Ecto neural progenitor cell (in vitro differentiated cells): ENCODE results near the gene FAM83C.

Experiments used
- DNase-seq: peaks from one replicate; pipeline ENCODE4 v3.0.0-alpha.2; 2018; ENCODE audit warnings: low spot score

The FAM83C gene

GRCh38 chr20:35298264-35298663, 6.0 kb upstream of the FAM83C start:
- DNase-seq = no peak

GRCh38 chr20:35297740-35298139, 5.5 kb upstream of the FAM83C start:
- no peak for DNase-seq

GRCh38 chr20:35297155-35297554, 4.9 kb upstream of the FAM83C start:
- DNase-seq = no peak

GRCh38 chr20:35296101-35296554, 3.9 kb upstream of the FAM83C start:
- no peak for DNase-seq

- no peak for DNase-seq
Observed at GRCh38 chr20:35295674-35296073, 3.4 kb upstream of the FAM83C start.

GRCh38 chr20:35295058-35295457, 2.8 kb upstream of the FAM83C start:
- no peak for DNase-seq

GRCh38 chr20:35294293-35294685, 2.1 kb upstream of the FAM83C start:
- no peak for DNase-seq

GRCh38 chr20:35293303-35294292, 1.4 kb upstream of the FAM83C start:
- DNase-seq = no peak

GRCh38 chr20:35292504-35293285, 470 bp upstream of the FAM83C start:
- no peak for DNase-seq

GRCh38 chr20:35290887-35291417, 1.3 kb downstream of the FAM83C start:
- DNase-seq = no peak

- no peak for DNase-seq
Observed at GRCh38 chr20:35290186-35290886, 1.9 kb downstream of the FAM83C start.

GRCh38 chr20:35288325-35289060, 3.7 kb downstream of the FAM83C start:
- DNase-seq = no peak

- no peak for DNase-seq
Observed at GRCh38 chr20:35287509-35288324, 4.5 kb downstream of the FAM83C start.

- DNase-seq = no peak
Observed at GRCh38 chr20:35286899-35287508, 5.2 kb downstream of the FAM83C start.

GRCh38 chr20:35286077-35286898, 5.9 kb downstream of the FAM83C start:
- DNase-seq = no peak

- DNase-seq = no peak
Observed at GRCh38 chr20:35285806-35286076, 6.5 kb downstream of the FAM83C start.

GRCh38 chr20:35284992-35285805, 7.0 kb downstream of the FAM83C start:
- DNase-seq = no peak

- DNase-seq = peak; percentile 92
Observed at GRCh38 chr20:35284267-35284991, 7.8 kb downstream of the FAM83C start, which contains the start of gene EIF6. EIF6 (minus strand) TSS chr20:35284772; CDS start chr20:35284487, 285 bp downstream.
